ENCODE measurements around the gene MMEL1.

MMEL1 gene

DNA sequence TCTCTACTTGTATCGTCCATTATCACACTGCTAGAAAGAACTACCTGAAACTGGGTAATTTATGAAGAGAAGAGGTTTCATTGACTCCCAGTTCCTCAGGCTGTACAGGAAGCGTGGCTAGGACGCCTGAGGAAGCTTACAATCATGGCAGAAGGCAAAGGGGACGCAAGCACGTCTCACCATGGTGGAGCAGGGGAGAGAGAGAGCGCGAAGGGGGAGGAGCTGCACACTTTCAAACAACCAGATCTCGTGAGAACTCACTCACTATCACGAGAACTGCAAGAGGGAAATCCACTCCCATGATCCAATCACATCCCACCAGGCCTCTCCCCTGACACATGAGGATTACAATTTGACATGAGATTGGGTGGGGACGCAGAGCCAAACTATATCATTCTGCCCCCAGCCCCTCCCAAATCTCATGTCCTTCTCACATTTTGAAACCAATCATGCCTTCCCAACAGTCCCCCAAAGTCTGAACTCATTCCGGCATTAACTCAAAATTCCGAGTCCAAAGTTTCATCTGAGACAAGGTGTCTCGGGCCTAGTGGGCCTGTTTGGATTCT lies 8.0 kb downstream of the MMEL1 start:
- Histone ChIP-seq H3K9me3 (replicated peaks in 1 of 2; ENCODE audit: control insufficient read depth in 2 of 2, insufficient read depth in 1 of 2, low read depth in 1 of 2, low read length in 2 of 2) (peaks cover 0 to 1% of the 10 kb centered on the region in 2 donors), H3K4me1 (ENCODE audit: control insufficient read depth in 2 of 2, insufficient read depth in 1 of 2, low read depth in 1 of 2, low read length in 2 of 2) (peaks cover 3 to 4% of the 10 kb centered on the region in 2 donors), H3K23ac (ENCODE audit: low read depth, low read length, poor library complexity) (no peak overlapping the region), H3K4me2 (ENCODE audit: insufficient read depth, low read length, poor library complexity, severe bottlenecking) (no peak overlapping the region), H4K91ac (ENCODE audit: low read depth, low read length, poor library complexity) (no peak overlapping the region), H2BK5ac (ENCODE audit: low read length) (no peak overlapping the region), H3K4ac (ENCODE audit: low read length) (no peak overlapping the region), H3K18ac (ENCODE audit: low read length) (no peak overlapping the region), H2BK15ac (ENCODE audit: low read length) (no peak overlapping the region), H3K27me3 (ENCODE audit: control insufficient read depth in 3 of 3, insufficient read depth in 3 of 3, low read depth in 1 of 3, low read length in 3 of 3) (peaks cover 15 to 77% (median 29%) of the 10 kb centered on the region in 3 experiments), H3K14ac (ENCODE audit: low read length) (no peak overlapping the region), H3K79me1 (ENCODE audit: low read depth, low read length) (no peaks in the 10 kb centered on the region), H2AK5ac (ENCODE audit: low read depth, low read length) (no peak overlapping the region), H4K8ac (ENCODE audit: low read depth, low read length) (no peak overlapping the region), H3K36me3 (replicated peaks in 1 of 2; ENCODE audit: control insufficient read depth in 2 of 2, insufficient read depth in 2 of 2, low read length in 2 of 2) (no peaks in the 10 kb centered on the region), H2AFZ (ENCODE audit: low read length) (no peak overlapping the region), H3K9ac (ENCODE audit: low read depth, low read length, poor library complexity) (no peak overlapping the region), H3K4me3 (ENCODE audit: low read length in 2 of 2) (no peak overlapping the region), H3K27ac (replicated peaks; ENCODE audit: low read length) (no peak overlapping the region), H2BK120ac (ENCODE audit: low read depth, low read length) (no peak overlapping the region), H2BK12ac (ENCODE audit: low read length) (no peak overlapping the region)
- no CpG with 5 or more reads among the region's 13 CpGs for WGBS, 2 donors (ENCODE audit: extremely low coverage in 2 of 2, insufficient read length in 2 of 2, insufficient replicate concordance in 1 of 2)
- DNase-seq (ENCODE audit: low spot score), result no peak

DNA sequence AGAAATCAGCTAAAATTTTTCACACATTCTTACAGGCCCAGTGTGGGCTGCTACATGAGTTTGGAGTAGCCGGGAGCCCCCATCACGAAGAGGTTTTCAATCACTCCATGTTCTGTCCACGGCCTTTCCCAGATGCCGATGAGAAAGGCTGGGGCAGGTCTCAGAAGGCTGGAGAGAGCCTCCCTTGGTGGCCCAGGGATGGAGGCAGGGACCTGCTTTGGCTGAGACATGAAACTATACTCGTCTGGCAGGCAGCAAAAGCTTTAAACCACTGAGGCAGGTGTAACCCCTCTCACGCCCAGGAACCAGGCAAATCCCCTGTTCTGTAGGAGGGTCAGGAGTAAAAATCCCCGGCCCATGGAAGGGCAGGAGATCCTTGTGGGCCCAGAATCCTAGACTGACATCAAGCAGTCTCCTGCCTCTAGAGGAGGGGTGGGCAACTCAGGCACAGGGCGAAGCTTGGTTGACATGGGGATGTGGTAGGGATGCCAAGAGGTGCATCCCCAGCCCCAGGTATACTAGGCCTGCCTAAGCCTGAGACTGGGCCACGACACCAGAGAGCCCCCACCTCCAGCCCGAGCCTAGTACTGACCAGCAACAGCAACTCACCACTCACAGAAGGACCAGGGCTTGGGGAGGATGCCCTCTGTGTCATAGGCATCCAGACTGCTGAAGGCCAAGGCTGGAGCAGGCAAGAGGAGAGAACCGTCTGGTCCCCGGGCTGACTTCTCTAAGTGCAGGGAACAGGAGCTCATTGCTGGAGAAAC lies 9.1 kb downstream of the MMEL1 start:
- Histone ChIP-seq H2BK12ac (ENCODE audit: low read length) (no peak overlapping the region), H2BK5ac (ENCODE audit: low read length) (no peak overlapping the region), H3K14ac (ENCODE audit: low read length) (no peak overlapping the region), H3K27me3 (ENCODE audit: control insufficient read depth in 3 of 3, insufficient read depth in 3 of 3, low read depth in 1 of 3, low read length in 3 of 3) (peaks cover 6 to 68% (median 19%) of the 10 kb centered on the region in 3 experiments), H3K79me1 (ENCODE audit: low read depth, low read length) (no peaks in the 10 kb centered on the region), H3K23ac (ENCODE audit: low read depth, low read length, poor library complexity) (no peak overlapping the region), H2BK120ac (ENCODE audit: low read depth, low read length) (no peak overlapping the region), H3K4me3 (ENCODE audit: low read length in 2 of 2) (no peak overlapping the region), H3K4me1 (ENCODE audit: control insufficient read depth in 2 of 2, insufficient read depth in 1 of 2, low read depth in 1 of 2, low read length in 2 of 2) (peaks cover 3 to 4% of the 10 kb centered on the region in 2 donors), H3K36me3 (replicated peaks in 1 of 2; ENCODE audit: control insufficient read depth in 2 of 2, insufficient read depth in 2 of 2, low read length in 2 of 2) (no peaks in the 10 kb centered on the region), H3K18ac (ENCODE audit: low read length) (no peak overlapping the region), H2BK15ac (ENCODE audit: low read length) (no peak overlapping the region), H3K9ac (ENCODE audit: low read depth, low read length, poor library complexity) (no peak overlapping the region), H4K91ac (ENCODE audit: low read depth, low read length, poor library complexity) (no peak overlapping the region), H3K4ac (ENCODE audit: low read length) (no peak overlapping the region), H3K9me3 (replicated peaks in 1 of 2; ENCODE audit: control insufficient read depth in 2 of 2, insufficient read depth in 1 of 2, low read depth in 1 of 2, low read length in 2 of 2) (peaks cover 0 to 1% of the 10 kb centered on the region in 2 donors), H2AFZ (ENCODE audit: low read length) (no peak overlapping the region), H2AK5ac (ENCODE audit: low read depth, low read length) (peak overlapping the region; percentile 83), H3K27ac (replicated peaks; ENCODE audit: low read length) (no peak overlapping the region), H3K4me2 (ENCODE audit: insufficient read depth, low read length, poor library complexity, severe bottlenecking) (no peak overlapping the region), H4K8ac (ENCODE audit: low read depth, low read length) (no peak overlapping the region)
- no CpG with 5 or more reads among the region's 12 CpGs for WGBS, 2 donors (ENCODE audit: extremely low coverage in 2 of 2, insufficient read length in 2 of 2, insufficient replicate concordance in 1 of 2)
- no peak for DNase-seq (ENCODE audit: low spot score)

DNA sequence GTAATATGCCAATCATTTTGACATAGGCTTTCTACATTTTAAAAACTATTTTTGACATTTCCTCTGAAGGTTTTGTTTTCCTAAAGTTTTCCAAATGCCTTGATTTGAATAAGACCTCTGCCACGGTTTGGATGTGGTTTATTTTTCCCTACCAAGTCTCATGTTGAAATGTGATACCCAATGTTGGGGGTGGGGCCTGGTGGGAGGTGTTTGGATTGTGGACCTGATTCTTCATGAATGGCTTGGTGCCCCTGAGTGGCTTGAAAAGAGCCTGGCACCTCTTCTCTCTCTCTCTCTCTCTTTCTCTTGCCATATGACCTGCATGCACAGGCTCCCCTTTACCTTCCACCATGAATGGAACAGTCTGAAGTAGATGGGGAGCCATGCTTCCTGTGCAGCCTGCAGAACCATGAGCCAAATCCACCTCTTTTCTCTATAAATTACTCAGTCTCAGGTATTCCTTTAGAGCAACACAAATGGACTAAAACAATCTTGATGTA lies 14.8 kb downstream of the MMEL1 start:
- Histone ChIP-seq H3K18ac (ENCODE audit: low read length) (no peak overlapping the region), H2BK15ac (ENCODE audit: low read length) (no peak overlapping the region), H4K91ac (ENCODE audit: low read depth, low read length, poor library complexity) (no peak overlapping the region), H2AFZ (ENCODE audit: low read length) (no peak overlapping the region), H2AK5ac (ENCODE audit: low read depth, low read length) (no peak overlapping the region), H3K4ac (ENCODE audit: low read length) (no peak overlapping the region), H3K27me3 (ENCODE audit: control insufficient read depth in 3 of 3, insufficient read depth in 3 of 3, low read depth in 1 of 3, low read length in 3 of 3) (peaks cover 0 to 13% (median 0%) of the 10 kb centered on the region in 3 experiments), H3K9ac (ENCODE audit: low read depth, low read length, poor library complexity) (no peak overlapping the region), H3K27ac (replicated peaks; ENCODE audit: low read length) (no peak overlapping the region), H3K79me1 (ENCODE audit: low read depth, low read length) (no peaks in the 10 kb centered on the region), H2BK120ac (ENCODE audit: low read depth, low read length) (no peak overlapping the region), H3K4me2 (ENCODE audit: insufficient read depth, low read length, poor library complexity, severe bottlenecking) (no peak overlapping the region), H3K4me3 (ENCODE audit: low read length in 2 of 2) (no peak overlapping the region), H3K4me1 (ENCODE audit: control insufficient read depth in 2 of 2, insufficient read depth in 1 of 2, low read depth in 1 of 2, low read length in 2 of 2) (peaks cover 0 to 7% of the 10 kb centered on the region in 2 donors), H3K9me3 (replicated peaks in 1 of 2; ENCODE audit: control insufficient read depth in 2 of 2, insufficient read depth in 1 of 2, low read depth in 1 of 2, low read length in 2 of 2) (peaks cover 0 to 7% of the 10 kb centered on the region in 2 donors), H2BK12ac (ENCODE audit: low read length) (no peak overlapping the region), H3K23ac (ENCODE audit: low read depth, low read length, poor library complexity) (no peak overlapping the region), H2BK5ac (ENCODE audit: low read length) (no peak overlapping the region), H3K36me3 (replicated peaks in 1 of 2; ENCODE audit: control insufficient read depth in 2 of 2, insufficient read depth in 2 of 2, low read length in 2 of 2) (no peaks in the 10 kb centered on the region), H3K14ac (ENCODE audit: low read length) (no peak overlapping the region), H4K8ac (ENCODE audit: low read depth, low read length) (no peak overlapping the region)
- no peak for DNase-seq (ENCODE audit: low spot score)
- no CpG with 5 or more reads among the region's 1 CpG for WGBS, 2 donors (ENCODE audit: extremely low coverage in 2 of 2, insufficient read length in 2 of 2, insufficient replicate concordance in 1 of 2)

DNA sequence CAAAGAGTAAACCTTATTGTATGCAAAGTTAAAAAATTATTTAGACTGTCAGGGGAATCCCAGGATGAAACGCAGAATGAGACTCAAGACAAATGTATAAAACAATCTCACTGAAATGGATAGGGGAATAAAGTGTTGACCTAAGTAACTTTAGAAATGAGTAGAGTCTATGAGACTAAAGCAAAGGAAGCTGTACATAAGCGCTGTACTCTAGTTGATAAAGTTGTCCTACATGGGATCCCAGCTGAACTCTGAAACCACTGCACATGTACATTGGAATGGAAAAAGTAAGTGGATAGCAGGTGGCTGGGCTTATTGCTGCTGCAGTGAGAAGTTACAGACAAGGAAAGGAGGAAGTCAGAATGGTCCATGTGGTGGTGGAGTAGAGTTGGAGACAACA lies 18.7 kb downstream of the MMEL1 start:
- Histone ChIP-seq H4K91ac (ENCODE audit: low read depth, low read length, poor library complexity) (no peak overlapping the region), H3K14ac (ENCODE audit: low read length) (no peak overlapping the region), H2BK120ac (ENCODE audit: low read depth, low read length) (no peak overlapping the region), H3K27ac (replicated peaks; ENCODE audit: low read length) (no peak overlapping the region), H3K18ac (ENCODE audit: low read length) (no peak overlapping the region), H2AK5ac (ENCODE audit: low read depth, low read length) (no peak overlapping the region), H3K36me3 (replicated peaks in 1 of 2; ENCODE audit: control insufficient read depth in 2 of 2, insufficient read depth in 2 of 2, low read length in 2 of 2) (no peaks in the 10 kb centered on the region), H3K4ac (ENCODE audit: low read length) (no peak overlapping the region), H4K8ac (ENCODE audit: low read depth, low read length) (no peak overlapping the region), H2BK15ac (ENCODE audit: low read length) (no peak overlapping the region), H3K4me3 (ENCODE audit: low read length in 2 of 2) (no peak overlapping the region), H2BK12ac (ENCODE audit: low read length) (no peak overlapping the region), H3K9me3 (replicated peaks in 1 of 2; ENCODE audit: control insufficient read depth in 2 of 2, insufficient read depth in 1 of 2, low read depth in 1 of 2, low read length in 2 of 2) (peaks cover 0 to 6% of the 10 kb centered on the region in 2 donors), H2AFZ (ENCODE audit: low read length) (no peak overlapping the region), H3K4me2 (ENCODE audit: insufficient read depth, low read length, poor library complexity, severe bottlenecking) (no peak overlapping the region), H3K23ac (ENCODE audit: low read depth, low read length, poor library complexity) (no peak overlapping the region), H2BK5ac (ENCODE audit: low read length) (no peak overlapping the region), H3K27me3 (ENCODE audit: control insufficient read depth in 3 of 3, insufficient read depth in 3 of 3, low read depth in 1 of 3, low read length in 3 of 3) (peaks cover 0 to 15% (median 2%) of the 10 kb centered on the region in 3 experiments), H3K4me1 (ENCODE audit: control insufficient read depth in 2 of 2, insufficient read depth in 1 of 2, low read depth in 1 of 2, low read length in 2 of 2) (peaks cover 7% of the 10 kb centered on the region in 2 donors), H3K79me1 (ENCODE audit: low read depth, low read length) (no peaks in the 10 kb centered on the region), H3K9ac (ENCODE audit: low read depth, low read length, poor library complexity) (no peak overlapping the region)
- WGBS, 2 donors (ENCODE audit: extremely low coverage in 2 of 2, insufficient read length in 2 of 2, insufficient replicate concordance in 1 of 2), result no CpG with 5 or more reads among the region's 2 CpGs
- DNase-seq (ENCODE audit: low spot score), result no peak

Measured in neuronal stem cell (in vitro differentiated cells).